Activated CD8-positive, alpha-beta memory T cell treated with anti-CD3 and anti-CD28 coated beads for 4 hours (primary cell): Measurements from ENCODE around the gene CRADD.
A peak's percentile ranks its signal among the peaks of the same experiment; 100 is the strongest.
"Not testable (repeated sequence)": the region's sequence is repeated elsewhere in the genome, so short reads cannot be mapped to it uniquely, and the experiment has no call there.

Experiments used
- DNase-seq, 2 donors: peaks; one replicate each; pipeline ENCODE4 v3.0.0-alpha.2; 2020; ENCODE audit warnings: low read depth in 2 of 2

Gene CRADD

DNA sequence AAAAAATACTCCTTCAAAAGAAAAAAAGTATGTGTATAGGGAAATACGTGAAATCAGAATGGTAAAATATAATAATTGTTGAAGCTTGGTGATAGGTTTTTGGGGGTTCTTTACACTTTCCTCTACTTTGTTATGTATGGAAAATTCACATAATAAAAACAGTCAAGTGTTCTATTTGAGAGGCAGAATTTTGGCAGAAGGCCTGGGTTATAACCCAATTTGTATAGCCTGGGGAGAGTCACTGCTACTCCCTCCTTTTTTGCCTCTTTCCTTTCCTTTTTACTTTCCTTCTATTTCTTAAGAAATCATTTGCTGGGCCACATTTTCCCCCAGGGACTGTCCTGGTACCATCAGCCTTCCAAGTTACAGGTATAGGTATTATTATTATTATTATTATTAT, 105.7 kb downstream of the CRADD start:
- DNase-seq = no peak

DNA sequence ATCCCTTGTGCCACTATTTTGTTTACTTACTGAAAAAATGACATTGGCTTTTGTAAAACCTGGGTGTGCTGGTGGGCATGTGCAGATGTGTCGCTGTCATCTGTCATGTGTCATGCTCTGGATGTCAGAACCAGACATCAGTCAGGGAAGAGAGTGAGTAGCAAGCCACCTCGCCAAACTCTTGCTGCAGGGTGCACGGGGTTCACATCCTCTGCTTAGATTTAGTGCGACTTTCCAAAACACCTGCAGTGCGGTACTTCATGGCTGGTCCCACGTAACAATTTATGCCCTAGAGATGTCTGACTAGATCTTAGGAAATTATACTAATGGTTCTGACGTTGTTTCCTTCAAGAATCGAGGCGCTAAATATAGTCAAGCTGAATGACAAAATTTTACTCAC, 106.7 kb downstream of the CRADD start:
- peak in 1 of 2 donors; percentile 26 for DNase-seq

DNA sequence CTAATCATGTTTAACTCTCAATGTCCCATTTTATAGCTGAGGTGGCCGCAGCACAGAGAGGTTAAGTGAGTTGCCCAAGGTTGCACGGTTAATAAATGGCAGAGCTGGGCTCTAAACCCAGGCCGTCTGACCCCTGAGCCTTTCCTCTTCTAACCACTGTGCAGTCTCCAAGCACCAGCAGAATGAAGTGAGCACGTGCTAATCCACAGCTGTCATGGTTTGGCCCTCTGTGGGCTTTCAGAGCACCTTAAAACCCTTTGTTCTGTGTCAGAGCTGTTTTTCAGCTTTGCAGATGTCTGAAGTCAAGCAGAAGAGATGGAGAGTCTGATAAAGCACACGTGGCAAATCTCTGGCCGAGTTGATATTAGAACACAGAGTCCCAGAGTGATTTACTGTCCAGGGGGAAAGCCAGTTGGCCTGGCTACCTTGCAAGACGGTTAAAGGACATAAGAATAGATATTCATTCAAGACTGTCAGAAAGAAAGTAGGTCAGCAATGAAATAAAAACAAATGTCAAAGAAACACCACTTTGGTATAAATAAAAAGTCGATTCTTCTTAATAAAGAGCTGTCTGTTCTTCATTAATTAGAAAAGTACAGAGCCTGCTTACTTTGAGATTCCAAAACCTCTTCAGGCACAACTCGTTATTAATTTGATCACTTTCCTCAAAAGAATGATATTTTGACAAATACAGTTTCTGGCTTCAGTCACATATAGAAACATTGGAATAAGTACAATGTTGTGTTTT, 107.3 kb downstream of the CRADD start:
- no peak for DNase-seq

DNA sequence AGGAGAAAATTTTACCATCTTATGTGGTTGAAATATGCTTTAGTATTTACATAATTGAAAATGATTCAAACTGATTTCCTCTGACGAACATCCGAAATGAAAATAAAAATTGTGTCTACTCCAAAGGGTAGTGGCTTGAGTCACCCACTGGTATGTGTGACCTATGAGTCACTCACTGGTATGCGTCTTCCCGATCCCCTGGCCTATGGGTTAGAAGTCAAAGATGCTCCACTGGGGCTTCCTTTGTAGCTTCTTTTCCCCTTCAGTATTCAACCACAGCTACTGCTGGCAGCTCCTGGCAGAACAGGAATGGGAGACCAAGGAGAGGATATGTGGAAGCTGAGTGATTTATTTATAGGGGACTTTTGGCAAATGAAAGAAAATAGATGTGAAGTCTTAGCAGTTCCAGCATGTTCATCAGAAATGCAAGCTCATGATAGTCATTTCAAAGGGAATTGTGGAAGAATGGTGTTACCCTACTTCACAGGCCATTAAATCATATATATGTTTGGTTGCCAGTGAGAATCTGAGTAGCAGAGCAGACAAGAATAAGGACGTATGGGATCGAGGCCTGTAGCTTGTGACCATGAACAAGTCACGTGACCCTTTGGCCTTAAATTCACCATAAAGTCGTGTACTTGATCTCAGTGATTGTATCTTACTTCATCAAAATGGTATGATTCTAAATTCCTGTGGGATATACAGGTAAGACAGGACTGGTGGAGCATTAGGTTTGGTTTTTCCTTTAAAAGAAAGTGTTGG, 108.3 kb downstream of the CRADD start:
- peak in 1 of 2 donors; percentile 42 for DNase-seq

DNA sequence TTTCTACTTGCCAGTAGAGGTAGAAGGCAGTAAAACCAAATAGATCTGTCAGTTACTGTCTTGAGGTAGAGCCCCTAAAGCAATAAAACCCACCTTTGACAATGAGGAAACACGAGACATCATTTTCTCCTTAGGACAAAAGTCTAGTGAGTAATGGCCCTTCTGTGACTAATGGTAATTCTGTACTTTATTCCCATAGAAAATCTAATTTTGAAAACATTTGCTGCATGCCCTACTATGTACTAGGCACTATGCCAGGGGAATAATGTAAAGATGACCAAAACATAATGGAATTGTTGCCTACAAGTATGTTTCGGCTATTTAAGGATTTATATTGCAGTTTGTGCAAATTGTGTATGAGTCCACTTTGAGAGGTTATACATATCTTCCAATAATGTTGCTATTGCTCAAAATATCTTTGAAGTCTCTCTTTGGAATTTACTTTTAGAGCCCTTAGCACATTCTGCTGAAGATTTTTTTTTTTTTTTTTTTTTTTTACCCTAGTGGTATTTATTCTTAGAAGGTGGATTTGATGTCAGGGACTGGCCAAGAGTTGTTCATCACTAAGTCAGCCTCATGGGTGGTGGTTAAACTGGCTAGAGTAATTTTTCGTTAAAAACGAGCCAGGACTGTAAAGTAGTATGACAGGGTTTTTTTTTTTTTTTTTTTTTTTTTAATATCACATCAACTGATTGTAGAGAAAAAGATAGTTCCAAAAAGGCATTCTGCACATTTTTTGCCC, 109.7 kb downstream of the CRADD start:
- no peak for DNase-seq

DNA sequence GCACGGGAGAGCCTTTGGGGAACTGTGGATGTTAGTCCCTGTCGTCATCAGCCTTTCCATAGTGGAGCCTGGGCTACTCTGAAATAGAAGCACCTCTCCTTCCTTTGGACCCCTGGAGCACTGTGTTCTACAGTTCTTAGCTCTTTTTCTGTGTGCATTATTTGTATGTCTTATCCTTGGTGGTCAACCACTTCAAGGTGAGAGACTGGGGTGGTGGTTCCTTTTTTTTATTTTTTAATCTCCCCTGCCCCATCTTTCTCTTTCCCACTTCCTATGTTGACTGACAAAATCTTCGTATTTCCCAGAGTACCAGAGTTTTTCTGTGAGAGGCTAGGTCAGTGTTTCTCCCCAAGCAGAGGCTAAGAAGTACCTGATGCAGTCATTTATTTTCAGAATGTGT, 111.7 kb downstream of the CRADD start:
- no peak for DNase-seq

DNA sequence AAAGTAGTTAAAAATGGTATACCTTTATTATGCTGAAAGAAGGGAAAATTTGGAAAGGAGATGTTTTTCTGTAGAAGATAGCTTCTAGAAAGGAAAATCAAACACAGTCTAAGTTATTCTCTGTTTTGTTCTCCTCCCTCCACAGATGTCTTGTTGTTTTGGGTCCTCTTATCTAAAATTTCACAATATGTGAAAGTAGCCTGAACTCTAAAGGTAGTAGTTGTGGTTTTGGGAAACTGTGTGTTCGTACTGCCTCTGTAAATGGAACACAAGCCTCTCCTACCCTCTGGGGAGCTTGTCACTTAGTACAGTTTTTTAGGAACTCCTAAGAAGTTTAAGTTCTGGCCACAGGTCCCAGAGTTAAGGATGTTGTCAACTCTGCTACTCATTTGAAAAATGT, 112.6 kb downstream of the CRADD start:
- no peak for DNase-seq

DNA sequence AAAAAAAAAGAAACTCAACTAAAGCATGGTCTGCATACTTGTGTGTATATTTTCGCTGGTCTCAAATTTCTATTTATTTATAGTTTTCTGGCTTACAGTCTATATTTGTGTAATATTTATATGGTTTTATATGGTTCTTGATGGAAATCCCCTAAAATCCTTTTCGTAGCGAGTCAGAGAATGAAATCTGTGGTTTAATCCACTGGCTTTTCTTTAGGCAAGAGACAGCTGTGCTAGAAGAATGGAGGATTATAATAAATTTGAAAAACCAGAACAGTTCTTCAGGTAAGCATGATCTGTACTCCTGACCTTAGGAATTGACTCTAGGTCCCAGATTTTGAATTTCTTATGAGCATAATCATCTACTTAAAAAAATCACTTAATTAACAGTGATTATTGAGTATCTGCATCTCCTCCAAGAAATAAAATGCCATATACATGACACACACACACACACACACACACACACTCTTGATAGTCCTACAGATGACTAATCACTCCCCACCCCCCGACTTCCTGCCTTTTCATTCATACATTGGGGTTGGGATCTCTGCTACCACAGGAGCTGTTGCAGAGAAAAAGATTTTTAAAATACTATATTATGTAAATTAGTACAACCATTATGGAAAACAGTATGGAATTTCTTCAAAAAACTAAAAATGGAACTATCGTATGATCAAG, 113.4 kb downstream of the CRADD start:
- peak in 1 of 2 donors; percentile 18 for DNase-seq

DNA sequence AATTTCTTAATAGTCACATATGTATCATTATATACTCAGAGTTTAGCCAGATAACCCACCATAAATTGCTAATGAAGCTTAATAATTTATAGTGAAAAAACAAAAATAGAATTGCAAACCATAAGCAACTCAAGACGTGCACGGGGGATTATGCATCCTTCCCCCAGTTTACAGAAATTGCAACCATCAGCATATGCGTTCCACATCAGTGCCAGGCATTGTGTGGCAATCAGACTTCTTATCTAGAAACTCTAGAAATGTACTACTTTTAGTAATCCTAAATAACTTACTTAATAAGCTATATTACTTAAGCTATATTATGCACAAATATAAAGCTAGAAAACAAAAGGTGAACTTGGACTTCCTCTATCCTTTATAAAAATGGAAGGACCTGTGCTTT, 115.8 kb downstream of the CRADD start:
- no peak for DNase-seq

DNA sequence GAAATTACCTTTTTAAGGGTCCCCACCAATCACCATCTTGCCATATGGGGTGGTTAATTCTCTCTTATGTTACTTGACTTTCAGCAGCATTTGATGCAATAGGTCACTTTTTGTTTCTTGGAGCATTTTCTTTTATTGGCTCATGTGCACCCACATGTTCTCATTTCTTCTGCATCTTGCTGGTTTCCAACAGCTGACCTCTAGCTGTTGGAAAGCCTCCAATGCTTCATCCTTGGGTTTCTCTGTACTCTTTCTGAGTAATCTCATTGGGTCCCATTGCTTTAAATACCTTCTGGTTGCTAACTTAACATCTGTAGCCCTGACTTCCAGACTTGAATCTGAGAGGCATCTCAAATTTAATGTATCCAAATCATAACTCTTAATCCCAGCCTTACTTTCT, 116.8 kb downstream of the CRADD start:
- DNase-seq = no peak

DNA sequence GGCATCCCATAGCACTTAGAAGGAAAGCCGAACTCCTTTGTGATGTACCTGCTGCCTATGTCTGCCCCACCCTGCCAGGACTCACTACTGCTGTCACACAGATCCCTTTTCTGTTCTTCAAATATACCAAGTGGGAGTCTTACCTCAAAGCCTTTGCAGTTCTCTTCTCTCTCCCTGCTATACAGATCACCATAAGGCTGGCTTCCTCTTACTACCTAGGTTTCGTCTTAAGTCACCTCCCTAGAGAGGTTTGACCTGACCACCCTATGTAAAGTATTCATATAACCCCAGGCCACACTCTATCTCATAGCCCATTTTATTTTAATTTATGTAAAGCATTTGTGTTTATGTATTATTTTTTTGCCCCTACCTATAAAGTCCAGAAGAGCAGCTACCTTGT, 117.6 kb downstream of the CRADD start:
- DNase-seq = no peak

DNA sequence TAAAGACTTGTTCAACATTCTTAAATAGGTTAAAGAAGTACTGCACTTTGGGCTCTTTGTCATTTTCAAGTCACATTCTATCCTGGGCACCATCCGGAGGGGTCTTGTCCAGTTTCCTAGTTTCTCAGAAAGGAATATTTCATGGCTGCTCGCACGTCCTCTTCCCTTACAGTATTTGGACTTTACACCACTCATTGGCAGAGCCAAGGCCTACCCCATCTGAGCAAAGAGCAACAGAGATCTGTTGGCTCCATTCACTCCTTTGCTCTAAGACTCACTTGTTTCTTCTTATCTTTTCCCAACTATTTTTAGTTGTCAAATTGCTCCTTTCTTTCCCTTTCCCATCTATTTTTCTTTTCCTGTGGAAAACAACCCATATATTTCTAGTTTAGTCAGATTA, 118.2 kb downstream of the CRADD start:
- DNase-seq = no peak

DNA sequence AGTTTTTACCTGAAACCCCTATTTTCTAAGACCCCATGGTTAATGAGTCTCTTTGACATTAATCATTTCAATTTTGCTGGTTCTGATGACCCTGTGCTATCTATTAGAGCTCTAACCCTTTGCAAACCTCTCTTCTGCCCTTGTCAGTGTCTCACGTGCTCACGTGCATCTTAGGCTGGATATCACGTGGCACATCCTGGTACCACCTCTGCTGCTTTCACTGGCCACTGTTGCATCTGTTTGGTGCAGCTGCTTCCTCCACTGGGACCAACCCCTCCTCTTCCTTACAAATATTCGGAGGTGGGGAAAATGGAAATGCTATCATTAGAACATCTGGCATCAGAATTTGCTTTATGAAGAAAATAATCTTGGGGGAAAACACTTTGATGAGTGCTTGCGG, 119.6 kb downstream of the CRADD start:
- DNase-seq = no peak

DNA sequence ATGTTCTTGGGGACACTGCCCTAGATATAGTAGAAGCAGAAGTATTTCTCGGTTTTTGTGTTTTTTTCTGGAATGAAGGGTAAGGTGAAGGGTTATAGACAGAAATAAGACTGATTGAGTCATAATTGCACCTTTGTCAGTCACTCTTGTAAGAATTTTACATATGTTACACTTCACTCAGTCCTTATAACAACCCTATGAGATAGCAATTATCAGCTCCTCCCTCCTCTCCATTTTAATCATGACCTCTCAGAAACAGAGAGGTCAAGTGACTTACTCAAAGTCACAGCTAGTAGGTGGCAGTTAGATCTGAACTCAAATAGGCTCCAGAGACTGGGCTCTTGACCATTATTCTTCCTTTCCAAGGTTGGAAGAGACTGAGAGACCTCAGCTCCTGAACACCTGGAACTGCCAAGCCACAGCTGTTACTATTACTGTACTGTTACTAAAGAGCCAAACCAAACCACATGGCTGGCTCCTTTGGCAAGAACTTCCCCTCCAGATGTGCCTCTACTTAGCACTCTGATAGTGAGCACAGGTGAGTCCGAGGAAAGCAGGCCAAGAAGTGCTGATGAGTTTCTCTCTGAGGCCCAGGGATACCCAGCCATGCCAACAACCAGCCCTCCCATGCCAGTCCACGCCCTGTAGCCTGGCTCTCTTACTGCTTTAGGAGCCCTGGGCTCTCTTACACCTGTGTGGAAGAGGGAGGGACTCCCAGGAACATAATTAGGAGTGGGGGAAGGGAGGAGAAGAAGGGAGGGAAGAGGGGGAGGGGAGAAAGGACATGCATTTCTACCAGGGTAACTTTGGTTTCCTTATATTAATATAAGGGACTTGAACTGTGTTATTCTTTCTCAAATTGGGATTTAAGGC, 121.3 kb downstream of the CRADD start:
- no peak for DNase-seq

DNA sequence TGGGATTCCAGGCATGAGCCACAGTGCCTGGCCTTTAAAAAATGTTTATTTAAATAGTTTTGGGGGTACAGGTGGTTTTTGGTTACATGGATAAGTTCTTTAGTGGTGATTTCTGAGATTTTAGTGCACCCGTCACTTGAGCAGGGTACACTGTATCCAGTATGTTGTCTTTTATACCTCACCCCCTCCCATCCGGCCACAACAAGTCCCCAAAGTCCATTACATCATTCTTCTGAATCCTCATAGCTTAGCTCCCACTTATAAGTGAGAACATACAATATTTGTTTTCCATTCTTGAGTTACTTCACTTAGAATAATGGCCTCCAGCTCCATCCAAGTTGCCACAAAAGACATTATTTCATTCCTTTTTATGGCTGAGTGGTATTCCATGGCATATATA, 124.5 kb downstream of the CRADD start:
- not testable (repeated sequence) for DNase-seq

DNA sequence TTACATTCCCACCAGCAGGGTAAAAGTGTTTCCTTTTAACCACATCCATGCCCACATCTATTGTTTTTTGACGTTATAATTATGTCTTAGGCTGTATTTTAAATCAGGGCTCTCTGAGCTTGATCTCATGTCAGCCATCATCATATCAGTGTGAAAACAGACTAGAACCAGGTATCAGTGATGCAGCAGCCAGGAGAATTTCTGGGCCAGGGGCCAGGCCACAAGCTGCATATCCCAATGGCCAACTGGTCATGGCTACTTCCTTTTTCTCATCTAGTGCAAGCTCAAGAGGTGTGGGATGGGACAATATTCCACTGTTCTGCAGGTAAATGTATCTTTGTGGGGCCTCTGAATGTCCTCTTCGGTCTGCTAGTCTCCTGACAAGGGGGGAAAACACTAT, 125.1 kb downstream of the CRADD start:
- no peak for DNase-seq

DNA sequence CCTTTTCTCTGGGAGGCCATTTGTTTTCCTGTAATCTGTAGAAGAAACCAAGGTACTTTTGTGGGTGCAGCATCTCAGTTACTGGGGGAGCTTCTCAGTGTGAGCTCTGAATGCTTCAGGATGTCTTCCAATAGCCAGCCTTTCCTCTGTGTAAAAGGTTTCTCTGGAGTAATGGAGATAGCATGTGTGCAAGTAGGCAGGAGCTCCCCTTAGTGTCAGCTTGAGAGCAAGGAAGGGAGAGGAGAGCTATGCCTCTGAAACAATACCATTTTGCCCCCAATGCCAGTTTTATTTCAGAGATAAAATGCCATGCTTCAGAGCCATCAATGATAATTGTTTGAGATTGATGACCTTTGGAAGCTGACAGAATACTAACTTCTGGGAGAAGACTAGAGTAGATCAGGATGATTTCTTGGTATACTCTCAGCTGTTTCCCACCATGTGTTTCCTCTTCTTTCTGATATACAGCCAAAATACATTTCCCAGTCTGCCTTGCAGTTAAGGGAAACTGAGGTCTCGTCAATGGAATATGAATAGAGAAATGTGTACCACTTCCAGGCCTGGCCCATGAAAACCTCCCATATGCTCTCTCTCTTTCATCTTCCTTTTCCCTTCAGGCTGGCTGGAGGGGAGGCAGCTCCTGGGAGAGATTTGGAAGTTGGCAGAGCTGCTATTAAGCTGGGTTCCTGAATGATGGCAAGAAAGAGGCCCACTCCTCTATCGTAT, 125.7 kb downstream of the CRADD start:
- no peak for DNase-seq

DNA sequence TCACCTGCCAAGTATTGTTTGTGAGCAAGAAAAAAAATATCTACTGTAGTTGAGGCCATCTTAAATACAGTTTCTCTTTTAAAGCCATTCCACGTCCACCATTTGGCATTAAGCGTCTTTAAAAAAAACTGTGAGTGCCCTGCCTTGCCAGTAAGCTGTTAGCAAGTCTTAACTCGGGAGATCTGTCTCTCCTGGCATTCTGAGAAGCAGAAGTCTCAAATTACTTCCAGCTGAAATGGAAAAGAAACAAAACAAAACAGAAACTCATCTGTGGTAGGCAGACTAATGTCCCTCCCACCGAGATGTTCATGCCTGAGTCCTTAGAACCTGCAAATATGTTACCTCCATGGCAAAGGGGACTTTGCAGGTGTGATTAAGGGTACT, 126.2 kb downstream of the CRADD start:
- DNase-seq = no peak

DNA sequence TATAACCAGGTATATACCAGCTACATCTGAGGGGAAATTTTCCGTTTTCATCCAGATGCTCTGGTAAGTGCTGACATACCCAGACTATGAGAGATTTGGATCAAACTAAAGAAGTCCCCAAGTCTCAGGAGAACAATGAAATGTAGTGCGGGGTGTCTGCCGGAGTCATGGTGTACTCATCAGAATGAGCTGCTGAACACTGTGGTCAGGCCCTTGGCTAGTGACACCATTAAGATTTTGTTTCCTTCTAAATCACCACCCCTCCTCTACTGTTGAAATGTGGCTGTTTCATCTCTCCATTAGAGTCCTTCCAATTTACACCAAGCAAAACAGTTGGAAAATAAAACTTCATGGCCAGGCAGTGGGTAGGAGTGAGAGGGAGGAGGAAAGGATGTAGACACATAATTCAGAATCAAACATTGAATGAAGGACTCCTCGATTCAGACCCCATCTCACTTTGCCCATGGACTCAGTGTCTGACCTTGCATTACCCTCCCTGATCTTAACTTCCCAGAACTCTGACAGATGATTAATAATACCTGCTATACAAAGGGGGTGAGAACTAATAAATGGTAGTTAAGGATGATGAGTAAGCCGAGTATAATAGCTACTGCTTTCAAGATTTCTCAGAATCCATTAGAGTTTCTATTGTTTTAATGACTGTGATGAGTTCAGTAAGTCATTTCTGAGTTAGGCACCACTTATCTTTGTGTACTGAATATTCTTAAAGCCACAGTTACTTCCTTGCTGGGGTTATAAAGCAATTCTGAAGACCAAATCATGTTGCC, 127.4 kb downstream of the CRADD start:
- DNase-seq = no peak

DNA sequence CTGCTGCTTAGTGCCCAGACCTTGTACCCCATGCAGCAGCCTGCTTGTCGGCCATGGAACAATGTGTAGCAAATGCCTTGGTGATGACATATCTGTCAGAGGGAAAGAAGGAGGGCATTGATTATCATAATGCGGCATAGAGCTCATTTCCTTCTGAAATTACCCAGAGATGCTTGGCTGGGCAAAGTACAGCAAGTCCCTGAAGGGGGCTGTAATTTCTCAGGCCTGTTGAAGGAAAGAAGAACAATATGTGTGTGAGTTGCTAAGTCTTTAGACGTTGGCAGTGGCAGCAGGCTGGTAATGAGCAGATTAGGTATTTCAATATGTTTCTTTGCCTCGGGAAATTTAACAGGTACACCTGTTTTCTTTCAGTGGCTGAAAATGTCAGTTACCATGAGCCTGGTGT, 128.6 kb downstream of the CRADD start:
- no peak for DNase-seq
